GM18526 (cell line): ENCODE measurements around the gene MTMR3.

Experiments used
- POLR2A ChIP-seq: IDR thresholded peaks from 3 replicates; pipeline ENCODE4 v1.6.1; 2011; ENCODE audit not compliant: insufficient read length; ENCODE audit errors: extremely low read depth

Gene MTMR3

GRCh38 chr22:29933619-29934018 lies 50.6 kb downstream of the MTMR3 start:
- TF ChIP-seq POLR2A, result no peak

GRCh38 chr22:29934596-29934995 lies 51.6 kb downstream of the MTMR3 start:
- TF ChIP-seq POLR2A, result no peak

- TF ChIP-seq POLR2A, result no peak
These were observed 53.2 kb downstream of the MTMR3 start for GRCh38 chr22:29936186-29936585.

- no peak for TF ChIP-seq POLR2A
These were observed 55.1 kb downstream of the MTMR3 start for GRCh38 chr22:29937940-29938693.

GRCh38 chr22:29940526-29940925 lies 57.6 kb downstream of the MTMR3 start:
- TF ChIP-seq POLR2A, result no peak

GRCh38 chr22:29944339-29944738 lies 61.4 kb downstream of the MTMR3 start:
- no peak for TF ChIP-seq POLR2A

GRCh38 chr22:29945435-29945834 lies 62.5 kb downstream of the MTMR3 start:
- no peak for TF ChIP-seq POLR2A

GRCh38 chr22:29946220-29946619 lies 63.2 kb downstream of the MTMR3 start:
- no peak for TF ChIP-seq POLR2A

- TF ChIP-seq POLR2A, result no peak
These were observed 64.7 kb downstream of the MTMR3 start for GRCh38 chr22:29947410-29948384.

GRCh38 chr22:29948385-29948769 lies 65.4 kb downstream of the MTMR3 start:
- TF ChIP-seq POLR2A, result no peak

GRCh38 chr22:29949872-29950271 lies 66.9 kb downstream of the MTMR3 start:
- no peak for TF ChIP-seq POLR2A

- TF ChIP-seq POLR2A, result no peak
These were observed 68.9 kb downstream of the MTMR3 start for GRCh38 chr22:29951791-29952413.

GRCh38 chr22:29954203-29954855 lies 71.4 kb downstream of the MTMR3 start:
- no peak for TF ChIP-seq POLR2A

GRCh38 chr22:29956680-29957079 lies 73.7 kb downstream of the MTMR3 start:
- TF ChIP-seq POLR2A, result no peak

GRCh38 chr22:29958170-29958569 lies 75.2 kb downstream of the MTMR3 start:
- TF ChIP-seq POLR2A, result no peak
